HEK293 (cell line): ENCODE data around the gene RCL1.
A peak's percentile ranks its signal among the peaks of the same experiment; 100 is the strongest.

Source experiments
- ELK4 ChIP-seq: IDR thresholded peaks from 2 replicates; pipeline ENCODE4 v1.6.1; 2011; ENCODE audit warnings: mild to moderate bottlenecking, low read depth, low read length, borderline replicate concordance
- HOXA7 ChIP-seq: sonication (generic); formaldehyde crosslinking; IDR thresholded peaks from 2 replicates; pipeline ENCODE4 v1.8.1; 2022; ENCODE audit warnings: missing genetic modification reagents, borderline replicate concordance
- KLF1 ChIP-seq: fragments of 450-650 bp; formaldehyde crosslinking; IDR thresholded peaks from 2 replicates; pipeline ENCODE4 v1.5.1; 2016; ENCODE audit warnings: missing biosample characterization, missing genetic modification characterization
- MYNN ChIP-seq: fragments of 450-650 bp; formaldehyde crosslinking; IDR thresholded peaks from 2 replicates; pipeline ENCODE4 v1.5.1; 2016; ENCODE audit warnings: missing biosample characterization, missing genetic modification characterization, borderline replicate concordance
- MZF1 ChIP-seq: fragments of 450-650 bp; formaldehyde crosslinking; IDR thresholded peaks from 2 replicates; pipeline ENCODE4 v1.5.1; 2017; ENCODE audit warnings: missing biosample characterization, missing genetic modification characterization, borderline replicate concordance
- PRDM4 ChIP-seq: fragments of 450-650 bp; formaldehyde crosslinking; IDR thresholded peaks from 2 replicates; pipeline ENCODE4 v1.5.1; 2017; ENCODE audit warnings: missing biosample characterization, missing genetic modification characterization
- SALL2 ChIP-seq: fragments of 450-650 bp; formaldehyde crosslinking; IDR thresholded peaks from 2 replicates; pipeline ENCODE4 v1.5.0; 2017; ENCODE audit warnings: missing biosample characterization, mild to moderate bottlenecking, missing genetic modification characterization, borderline replicate concordance
- SCRT1 ChIP-seq: fragments of 450-650 bp; formaldehyde crosslinking; IDR thresholded peaks from 2 replicates; pipeline ENCODE4 v1.5.1; 2016; ENCODE audit warnings: missing biosample characterization, missing genetic modification characterization, borderline replicate concordance
- TSHZ1 ChIP-seq: fragments of 450-650 bp; formaldehyde crosslinking; IDR thresholded peaks from 2 replicates; pipeline ENCODE4 v1.5.1; 2016; ENCODE audit warnings: missing biosample characterization, missing genetic modification characterization, borderline replicate concordance
- ZBTB26 ChIP-seq: fragments of 450-650 bp; formaldehyde crosslinking; optimal IDR thresholded peaks from 2 replicates; pipeline ENCODE3; 2016; ENCODE audit warnings: missing biosample characterization, mild to moderate bottlenecking, missing genetic modification characterization
- ZEB2 ChIP-seq: fragments of 450-650 bp; formaldehyde crosslinking; IDR thresholded peaks from 2 replicates; pipeline ENCODE4 v1.5.1; 2016; ENCODE audit warnings: missing biosample characterization, missing genetic modification characterization
- ZIC2 ChIP-seq: fragments of 450-650 bp; formaldehyde crosslinking; IDR thresholded peaks from 2 replicates; pipeline ENCODE4 v1.5.1; 2016; ENCODE audit warnings: missing biosample characterization, missing genetic modification characterization
- ZNF211 ChIP-seq: fragments of 450-650 bp; formaldehyde crosslinking; IDR thresholded peaks from 2 replicates; pipeline ENCODE4 v1.5.1; 2016; ENCODE audit warnings: low read depth, missing biosample characterization, missing genetic modification characterization
- ZNF221 ChIP-seq: fragments of 450-650 bp; formaldehyde crosslinking; IDR thresholded peaks from 2 replicates; pipeline ENCODE4 v1.5.1; 2017; ENCODE audit warnings: missing biosample characterization, missing genetic modification characterization, borderline replicate concordance
- ZNF274 ChIP-seq, 2 experiments: fragments of 200-500 bp in 1 of 2; fragments of 450-650 bp in 1 of 2; sonication (Bioruptor generic) in 1 of 2; formaldehyde crosslinking in 1 of 2; IDR thresholded peaks; 2 replicates each; pipeline versions ENCODE4 v1.5.1 to v1.6.1; 2014 to 2016; ENCODE audit warnings: borderline replicate concordance in 1 of 2, inconsistent platforms in 1 of 2, low read length in 1 of 2, missing biosample characterization in 1 of 2, missing genetic modification characterization in 1 of 2
- ZNF354C ChIP-seq: fragments of 450-650 bp; formaldehyde crosslinking; IDR thresholded peaks from 2 replicates; pipeline ENCODE4 v1.5.1; 2016; ENCODE audit warnings: missing biosample characterization, missing genetic modification characterization, low read depth, borderline replicate concordance
- ZNF600 ChIP-seq: fragments of 450-650 bp; formaldehyde crosslinking; IDR thresholded peaks from 2 replicates; pipeline ENCODE4 v1.5.1; 2016; ENCODE audit warnings: missing biosample characterization, missing genetic modification characterization
- ZNF610 ChIP-seq: fragments of 450-650 bp; formaldehyde crosslinking; IDR thresholded peaks from 2 replicates; pipeline ENCODE4 v1.5.1; 2016; ENCODE audit warnings: missing biosample characterization, missing genetic modification characterization, borderline replicate concordance
- ZNF623 ChIP-seq: fragments of 450-650 bp; formaldehyde crosslinking; IDR thresholded peaks from 2 replicates; pipeline ENCODE4 v1.5.1; 2016; ENCODE audit warnings: missing biosample characterization, missing genetic modification characterization
- ZNF654 ChIP-seq: fragments of 450-650 bp; formaldehyde crosslinking; IDR thresholded peaks from 2 replicates; pipeline ENCODE4 v1.5.1; 2016; ENCODE audit warnings: low read depth, missing biosample characterization, missing genetic modification characterization
- ZNF747 ChIP-seq: fragments of 450-650 bp; formaldehyde crosslinking; IDR thresholded peaks from 2 replicates; pipeline ENCODE4 v1.5.1; 2016; ENCODE audit warnings: missing biosample characterization, missing genetic modification characterization
- ZNF830 ChIP-seq: fragments of 450-650 bp; IDR thresholded peaks from 2 replicates; pipeline ENCODE4 v1.5.0; 2018; ENCODE audit warnings: missing biosample characterization, missing genetic modification characterization, low read depth, mild to moderate bottlenecking, moderate library complexity
- ZNF837 ChIP-seq: fragments of 450-650 bp; formaldehyde crosslinking; IDR thresholded peaks from 2 replicates; pipeline ENCODE4 v1.5.1; 2016; ENCODE audit warnings: missing biosample characterization, missing genetic modification characterization
- TF ChIP-seq, protein P1 (sequence below): sonication (generic); formaldehyde crosslinking; IDR thresholded peaks from 2 replicates; pipeline ENCODE4 v1.8.1; 2022; ENCODE audit warnings: mild to moderate bottlenecking, moderate library complexity, missing genetic modification reagents
- TF ChIP-seq, protein P2 (sequence below): fragments of 450-650 bp; formaldehyde crosslinking; IDR thresholded peaks from 2 replicates; pipeline ENCODE4 v1.5.1; 2016; ENCODE audit warnings: missing biosample characterization, missing genetic modification characterization
- TF ChIP-seq, protein P3 (sequence below): fragments of 450-650 bp; formaldehyde crosslinking; IDR thresholded peaks from 2 replicates; pipeline ENCODE4 v1.5.1; 2016; ENCODE audit warnings: missing biosample characterization, missing genetic modification characterization

The RCL1 gene

GRCh38 chr9:4904322-4905134 lies 111.8 kb downstream of the RCL1 start (continued):
- TF ChIP-seq ZNF274 (IDR thresholded peaks at IDR 0.05; ENCODE audit: low read length), result no peak
- no peak for TF ChIP-seq ZNF274 (tag by site-specific recombination; IDR thresholded peaks at IDR 0.05; ENCODE audit: borderline replicate concordance)
- TF ChIP-seq, protein P1, sequence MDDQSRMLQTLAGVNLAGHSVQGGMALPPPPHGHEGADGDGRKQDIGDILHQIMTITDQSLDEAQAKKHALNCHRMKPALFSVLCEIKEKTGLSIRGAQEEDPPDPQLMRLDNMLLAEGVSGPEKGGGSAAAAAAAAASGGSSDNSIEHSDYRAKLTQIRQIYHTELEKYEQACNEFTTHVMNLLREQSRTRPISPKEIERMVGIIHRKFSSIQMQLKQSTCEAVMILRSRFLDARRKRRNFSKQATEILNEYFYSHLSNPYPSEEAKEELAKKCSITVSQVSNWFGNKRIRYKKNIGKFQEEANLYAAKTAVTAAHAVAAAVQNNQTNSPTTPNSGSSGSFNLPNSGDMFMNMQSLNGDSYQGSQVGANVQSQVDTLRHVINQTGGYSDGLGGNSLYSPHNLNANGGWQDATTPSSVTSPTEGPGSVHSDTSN (CRISPR knock-in tag), result no peak
- TF ChIP-seq ZNF747 (tag by site-specific recombination), result no peak
- TF ChIP-seq SALL2, result no peak
- TF ChIP-seq ZNF354C (tag by site-specific recombination), result no peak
- TF ChIP-seq ZNF600, result no peak
- no peak for TF ChIP-seq PRDM4 (tag by site-specific recombination)
- no peak for TF ChIP-seq ZNF837 (tag by site-specific recombination)
- peak; percentile 73; the same call in 1 of the 2 replicates for TF ChIP-seq TSHZ1 (tag by site-specific recombination)
- TF ChIP-seq, protein P2, sequence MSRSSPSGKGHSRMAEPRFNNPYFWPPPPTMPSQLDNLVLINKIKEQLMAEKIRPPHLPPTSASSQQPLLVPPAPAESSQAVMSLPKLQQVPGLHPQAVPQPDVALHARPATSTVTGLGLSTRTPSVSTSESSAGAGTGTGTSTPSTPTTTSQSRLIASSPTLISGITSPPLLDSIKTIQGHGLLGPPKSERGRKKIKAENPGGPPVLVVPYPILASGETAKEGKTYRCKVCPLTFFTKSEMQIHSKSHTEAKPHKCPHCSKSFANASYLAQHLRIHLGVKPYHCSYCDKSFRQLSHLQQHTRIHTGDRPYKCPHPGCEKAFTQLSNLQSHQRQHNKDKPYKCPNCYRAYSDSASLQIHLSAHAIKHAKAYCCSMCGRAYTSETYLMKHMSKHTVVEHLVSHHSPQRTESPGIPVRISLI (tag by site-specific recombination), result no peak
- no peak for TF ChIP-seq MYNN (tag by site-specific recombination)
- no peak for TF ChIP-seq MZF1 (tag by site-specific recombination)
- no peak for TF ChIP-seq ZNF610 (tag by site-specific recombination)
- TF ChIP-seq, protein P3, sequence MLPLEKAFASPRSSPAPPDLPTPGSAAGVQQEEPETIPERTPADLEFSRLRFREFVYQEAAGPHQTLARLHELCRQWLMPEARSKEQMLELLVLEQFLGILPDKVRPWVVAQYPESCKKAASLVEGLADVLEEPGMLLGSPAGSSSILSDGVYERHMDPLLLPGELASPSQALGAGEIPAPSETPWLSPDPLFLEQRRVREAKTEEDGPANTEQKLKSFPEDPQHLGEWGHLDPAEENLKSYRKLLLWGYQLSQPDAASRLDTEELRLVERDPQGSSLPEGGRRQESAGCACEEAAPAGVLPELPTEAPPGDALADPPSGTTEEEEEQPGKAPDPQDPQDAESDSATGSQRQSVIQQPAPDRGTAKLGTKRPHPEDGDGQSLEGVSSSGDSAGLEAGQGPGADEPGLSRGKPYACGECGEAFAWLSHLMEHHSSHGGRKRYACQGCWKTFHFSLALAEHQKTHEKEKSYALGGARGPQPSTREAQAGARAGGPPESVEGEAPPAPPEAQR (tag by site-specific recombination), result no peak
- TF ChIP-seq ZBTB26 (tag by site-specific recombination), result no peak
- no peak for TF ChIP-seq ZNF211 (tag by site-specific recombination)
- no peak for TF ChIP-seq ELK4
- TF ChIP-seq ZIC2 (tag by site-specific recombination), result no peak
- TF ChIP-seq HOXA7 (CRISPR knock-in tag), result no peak
- TF ChIP-seq ZNF830 (tag by site-specific recombination), result no peak
- no peak for TF ChIP-seq ZNF221
- no peak for TF ChIP-seq SCRT1 (tag by site-specific recombination)
- no peak for TF ChIP-seq ZNF654
- peak; percentile 52 for TF ChIP-seq ZEB2 (tag by site-specific recombination)
- TF ChIP-seq ZNF623 (tag by site-specific recombination), result no peak
- TF ChIP-seq KLF1 (tag by site-specific recombination), result no peak
